AG04450 (cell line): ENCODE measurements around the gene ADH6. TPM values are rescaled to one million over a fixed set of nuclear protein-coding genes. Genes with fewer than 3 reads are reported as not detected.

Experiments used
- CTCF ChIA-PET: fragments of 300-600, 350-600 bp; formaldehyde crosslinking; extraction: SDS; loops from one replicate; lab custom pipeline; 2022; ENCODE audit warnings: antibody characterized with exemption, inconsistent platforms; lab: Charles Lee
- POLR2A ChIA-PET: fragments of 350-600 bp; formaldehyde crosslinking; extraction: SDS; loops from one replicate; lab custom pipeline; 2021; ENCODE audit warnings: antibody characterized with exemption, inconsistent platforms; lab: Yijun Ruan, JAX
- DNase-seq: peaks from one replicate; pipeline ENCODE4 v3.0.0-alpha.2; 2011; ENCODE audit warnings: low read depth, low spot score
- H3K27ac ChIP-seq: one replicate; pipeline ENCODE4 v1.5.1; 2012; ENCODE audit warnings: low read depth, low read length, control low read depth
- H3K27me3 ChIP-seq: one replicate; pipeline ENCODE4 v1.6.0; 2012; ENCODE audit warnings: low read length; ENCODE audit not compliant: control insufficient read depth, insufficient read depth
- H3K4me3 ChIP-seq: 2 replicates; pipeline ENCODE4 v1.5.1; 2011; ENCODE audit warnings: mild to moderate bottlenecking, low read depth, low read length, control low read depth
- H3K9me3 ChIP-seq: 2 replicates; pipeline ENCODE4 v1.5.1; 2012; ENCODE audit warnings: low read length; ENCODE audit not compliant: control insufficient read depth, insufficient read depth
- CTCF ChIP-seq: IDR thresholded peaks from 2 replicates; pipeline ENCODE4 v1.5.1; 2011; ENCODE audit warnings: low read depth, low read length, control low read depth, inconsistent platforms
- polyA plus RNA-seq: library from polyadenylated mRNA; depleted of rRNA; stranded (reverse); fragments of >200 nt; gene quantifications from 2 replicates; pipeline ENCODE4 v1.2.3, GENCODE V29; 2011

The ADH6 gene
- polyA plus RNA-seq, 1 experiment, result 0.02 TPM

GRCh38 chr4:99165978-99166377, 53.1 kb downstream of the ADH6 start:
- no peak for TF ChIP-seq CTCF
- Histone ChIP-seq H3K4me3 (no peak overlapping the region), H3K27ac (no peak overlapping the region), H3K27me3 (no peaks in the 10 kb centered on the region), H3K9me3 (no peaks in the 10 kb centered on the region)
- no peak for DNase-seq
- ChIA-PET POLR2A (no interaction called here), CTCF (interaction anchor here (1.3 kb wide), 1 partner anchor 36 kb away, joined by 4 read pairs; no protein-coding TSS in a partner anchor)

- Histone ChIP-seq H3K27me3 (no peaks in the 10 kb centered on the region), H3K27ac (no peak overlapping the region), H3K9me3 (no peaks in the 10 kb centered on the region), H3K4me3 (no peak overlapping the region)
- no peak for TF ChIP-seq CTCF
- ChIA-PET CTCF (no interaction called here), POLR2A (no interaction called here)
- no peak for DNase-seq
These were observed 57.5 kb downstream of the ADH6 start for GRCh38 chr4:99161373-99162099.

- ChIA-PET POLR2A (no interaction called here), CTCF (interaction anchor here (0.9 to 1.4 kb wide), 2 partner anchors 303 to 305 kb away, joined by 3 read pairs; no protein-coding TSS in a partner anchor)
- H3K27ac ChIP-seq, result no peak overlapping the region
These were observed 59.3 kb downstream of the ADH6 start for GRCh38 chr4:99159699-99160098.

GRCh38 chr4:99157478-99157935, 61.5 kb downstream of the ADH6 start:
- POLR2A ChIA-PET, result no interaction called here
- no peak for DNase-seq
- H3K27ac ChIP-seq, result no peak overlapping the region
- TF ChIP-seq CTCF, result no peak
- no peaks in the 10 kb centered on the region for H3K9me3 ChIP-seq
- CTCF ChIA-PET, result interaction anchor here (0.9 to 1.5 kb wide), 2 partner anchors 248 to 306 kb away, joined by 5 read pairs; no protein-coding TSS in a partner anchor
- H3K4me3 ChIP-seq, result no peak overlapping the region
- H3K27me3 ChIP-seq, result no peaks in the 10 kb centered on the region

More at GRCh38 chr4:99159699-99160098, 59.3 kb downstream of the ADH6 start:
- Histone ChIP-seq H3K4me3 (no peak overlapping the region), H3K9me3 (no peaks in the 10 kb centered on the region), H3K27me3 (no peaks in the 10 kb centered on the region)
- DNase-seq, result no peak
- 0 out of 2 replicates have a peak, but pooled peaks have one; percentile 8 for TF ChIP-seq CTCF

GRCh38 chr4:99156992-99157391, 62.1 kb downstream of the ADH6 start:
- DNase-seq, result no peak
- POLR2A ChIA-PET, result no interaction called here
- no peaks in the 10 kb centered on the region for H3K27me3 ChIP-seq
- TF ChIP-seq CTCF, result no peak
- CTCF ChIA-PET, result interaction anchor here (0.9 to 1.5 kb wide), 2 partner anchors 249 to 306 kb away, joined by 5 read pairs; no protein-coding TSS in a partner anchor
- no peak overlapping the region for H3K4me3 ChIP-seq
- no peaks in the 10 kb centered on the region for H3K9me3 ChIP-seq
- no peak overlapping the region for H3K27ac ChIP-seq
